Mesendoderm (in vitro differentiated cells): ENCODE results near the gene FCMR.
A peak's percentile ranks its signal among the peaks of the same experiment; 100 is the strongest.

Experiments used
- DNase-seq: peaks from one replicate; pipeline ENCODE4 v3.0.0; 2013
- H2AK5ac ChIP-seq: 2 replicates; pipeline ENCODE4 v1.6.1; 2013; ENCODE audit warnings: low read length, inconsistent platforms
- H2BK120ac ChIP-seq: 2 replicates; pipeline ENCODE4 v1.6.1; 2013; ENCODE audit warnings: low read depth, mild to moderate bottlenecking, low read length, moderate library complexity, mixed read lengths
- H2BK15ac ChIP-seq: replicated peaks from 2 replicates; pipeline ENCODE4 v1.6.1; 2013; ENCODE audit warnings: low read depth, mild to moderate bottlenecking, moderate library complexity
- H2BK5ac ChIP-seq: 2 replicates; pipeline ENCODE4 v1.6.1; 2013; ENCODE audit warnings: low read length, inconsistent platforms
- H3K18ac ChIP-seq: 2 replicates; pipeline ENCODE4 v1.6.1; 2013; ENCODE audit warnings: mild to moderate bottlenecking, low read length, mixed read lengths
- H3K23ac ChIP-seq: one replicate; pipeline ENCODE4 v1.6.1; 2013; ENCODE audit warnings: low read length
- H3K27ac ChIP-seq: 2 replicates; pipeline ENCODE4 v1.5.1; 2013; ENCODE audit warnings: low read depth, mild to moderate bottlenecking, inconsistent platforms, low read length, moderate library complexity
- H3K27me3 ChIP-seq: 2 replicates; pipeline ENCODE4 v1.6.1; 2013; ENCODE audit warnings: low read length, control low read depth, mild to moderate bottlenecking, inconsistent platforms; ENCODE audit not compliant: insufficient read depth, poor library complexity
- H3K36me3 ChIP-seq: 2 replicates; pipeline ENCODE4 v1.6.1; 2013; ENCODE audit warnings: low read length, inconsistent platforms; ENCODE audit not compliant: control insufficient read depth, insufficient read depth
- H3K4ac ChIP-seq: one replicate; pipeline ENCODE4 v1.6.1; 2013; ENCODE audit warnings: low read depth, mild to moderate bottlenecking, low read length, moderate library complexity
- H3K4me1 ChIP-seq: 2 replicates; pipeline ENCODE4 v1.6.1; 2013; ENCODE audit warnings: low read depth, low read length, inconsistent platforms; ENCODE audit not compliant: control insufficient read depth
- H3K4me2 ChIP-seq: 2 replicates; pipeline ENCODE4 v1.6.1; 2013; ENCODE audit warnings: low read length
- H3K4me3 ChIP-seq: 2 replicates; pipeline ENCODE4 v1.5.1; 2013; ENCODE audit warnings: mild to moderate bottlenecking, low read length
- H3K56ac ChIP-seq: one replicate; pipeline ENCODE4 v1.6.1; 2013; ENCODE audit warnings: low read length
- H3K79me1 ChIP-seq: 2 replicates; pipeline ENCODE4 v1.6.1; 2013; ENCODE audit warnings: low read length, inconsistent platforms
- H3K79me2 ChIP-seq: 2 replicates; pipeline ENCODE4 v1.6.1; 2013; ENCODE audit warnings: mild to moderate bottlenecking, low read length; ENCODE audit not compliant: control insufficient read depth, insufficient read depth
- H3K9ac ChIP-seq: 2 replicates; pipeline ENCODE4 v1.6.1; 2013; ENCODE audit warnings: low read length, inconsistent platforms
- H4K5ac ChIP-seq: one replicate; pipeline ENCODE4 v1.6.1; 2013; ENCODE audit warnings: low read length
- H4K8ac ChIP-seq: one replicate; pipeline ENCODE4 v1.6.1; 2013; ENCODE audit warnings: low read depth, mild to moderate bottlenecking, control low read depth, low read length, moderate library complexity
- WGBS: extraction: QIAGEN DNeasy Blood & Tissue Kit; methylation state at CpG from one replicate; pipeline ENCODE4 v1.1.7; 2013; ENCODE audit warnings: low lambda C conversion rate, missing lambda C conversion rate; ENCODE audit not compliant: insufficient coverage; ENCODE audit errors: extremely low coverage; 5-methylcytosine and 5-hydroxymethylcytosine counted together

Gene FCMR

GRCh38 chr1:206898915-206899431, 22.8 kb downstream of the FCMR start:
- no peaks in the 10 kb centered on the region for H3K79me1 ChIP-seq
- H3K23ac ChIP-seq = no peak overlapping the region
- no peak overlapping the region for H3K4me2 ChIP-seq
- H3K4ac ChIP-seq = no peak overlapping the region
- no peak overlapping the region for H3K9ac ChIP-seq
- DNase-seq = no peak
- no peak overlapping the region for H3K56ac ChIP-seq
- H4K5ac ChIP-seq = no peak overlapping the region
- H3K18ac ChIP-seq = no peak overlapping the region
- no peaks in the 10 kb centered on the region for H3K79me2 ChIP-seq
- H3K4me1 ChIP-seq = peaks cover 4% of the 10 kb centered on the region
- no peak overlapping the region for H4K8ac ChIP-seq
- no CpG with 5 or more reads among the region's 13 CpGs for WGBS
- no peak overlapping the region for H2BK5ac ChIP-seq
- no peak overlapping the region for H2AK5ac ChIP-seq
- no peak overlapping the region for H3K4me3 ChIP-seq
- no peaks in the 10 kb centered on the region for H3K36me3 ChIP-seq
- no peaks in the 10 kb centered on the region for H3K27me3 ChIP-seq
- no peak overlapping the region for H3K27ac ChIP-seq
- no peak overlapping the region for H2BK120ac ChIP-seq
- no peak overlapping the region for H2BK15ac ChIP-seq

GRCh38 chr1:206898089-206898914, 23.4 kb downstream of the FCMR start:
- no peak overlapping the region for H3K4me2 ChIP-seq
- H3K23ac ChIP-seq = no peak overlapping the region
- no peak overlapping the region for H3K9ac ChIP-seq
- no peak for DNase-seq
- no peak overlapping the region for H3K18ac ChIP-seq
- no peaks in the 10 kb centered on the region for H3K79me1 ChIP-seq
- H3K36me3 ChIP-seq = no peaks in the 10 kb centered on the region
- 100% methylated on average over 2 of the region's 11 CpGs for WGBS
- no peak overlapping the region for H3K4ac ChIP-seq
- no peak overlapping the region for H3K56ac ChIP-seq
- H2BK120ac ChIP-seq = no peak overlapping the region
- H2AK5ac ChIP-seq = no peak overlapping the region
- H4K8ac ChIP-seq = no peak overlapping the region
- H3K4me3 ChIP-seq = no peak overlapping the region
- H2BK15ac ChIP-seq = no peak overlapping the region
- no peaks in the 10 kb centered on the region for H3K79me2 ChIP-seq
- H4K5ac ChIP-seq = no peak overlapping the region
- no peaks in the 10 kb centered on the region for H3K27me3 ChIP-seq
- H3K27ac ChIP-seq = no peak overlapping the region
- H3K4me1 ChIP-seq = peaks cover 4% of the 10 kb centered on the region
- no peak overlapping the region for H2BK5ac ChIP-seq

- no peak for DNase-seq
- H3K27ac ChIP-seq = no peak within 1 kb of the TSS
- no peak within 1 kb of the TSS for H3K18ac ChIP-seq
- peak within 1 kb of the TSS; percentile 51 for H3K23ac ChIP-seq
- no peak within 1 kb of the TSS for H3K4me3 ChIP-seq
- H3K4me1 ChIP-seq = peaks cover 4% of the 10 kb centered on the region
- no peak within 1 kb of the TSS for H4K8ac ChIP-seq
- no peak within 1 kb of the TSS for H4K5ac ChIP-seq
- no peaks in the 10 kb centered on the region for H3K27me3 ChIP-seq
- H2BK15ac ChIP-seq = no peak within 1 kb of the TSS
- H2BK120ac ChIP-seq = no peak within 1 kb of the TSS
- no peak within 1 kb of the TSS for H2BK5ac ChIP-seq
- no peaks in the 10 kb centered on the region for H3K79me1 ChIP-seq
- no peaks in the 10 kb centered on the region for H3K36me3 ChIP-seq
- no peak within 1 kb of the TSS for H3K9ac ChIP-seq
- H3K4ac ChIP-seq = no peak within 1 kb of the TSS
- H3K56ac ChIP-seq = no peak within 1 kb of the TSS
- H3K79me2 ChIP-seq = no peaks in the 10 kb centered on the region
- no peak within 1 kb of the TSS for H3K4me2 ChIP-seq
- H2AK5ac ChIP-seq = no peak within 1 kb of the TSS
- WGBS = no CpG with 5 or more reads among the region's 4 CpGs
Observed at GRCh38 chr1:206897175-206897574, 24.6 kb downstream of the FCMR start, which contains the start of gene IL24. IL24 (plus strand) TSS chr1:206897443; CDS start chr1:206897833, 390 bp downstream.

- Histone ChIP-seq H4K8ac (no peak overlapping the region), H3K4ac (no peak overlapping the region), H3K9ac (no peak overlapping the region), H3K4me1 (peaks cover 4% of the 10 kb centered on the region), H3K79me2 (no peaks in the 10 kb centered on the region), H3K56ac (no peak overlapping the region), H2BK120ac (no peak overlapping the region), H3K27me3 (no peaks in the 10 kb centered on the region), H3K79me1 (no peaks in the 10 kb centered on the region), H3K27ac (no peak overlapping the region), H3K4me2 (no peak overlapping the region), H3K18ac (no peak overlapping the region), H2AK5ac (no peak overlapping the region), H2BK5ac (no peak overlapping the region), H3K36me3 (no peaks in the 10 kb centered on the region), H3K4me3 (no peak overlapping the region), H3K23ac (peak overlapping the region; percentile 51), H4K5ac (no peak overlapping the region), H2BK15ac (no peak overlapping the region)
- WGBS = no CpG with 5 or more reads among the region's 3 CpGs
- DNase-seq = no peak
Observed at GRCh38 chr1:206896261-206896660, 25.5 kb downstream of the FCMR start.

GRCh38 chr1:206895837-206896242, 25.9 kb downstream of the FCMR start:
- Histone ChIP-seq H2AK5ac (no peak overlapping the region), H3K4me3 (no peak overlapping the region)

More at GRCh38 chr1:206895837-206896242, 25.9 kb downstream of the FCMR start:
- Histone ChIP-seq H3K27me3 (no peaks in the 10 kb centered on the region), H3K18ac (no peak overlapping the region), H3K36me3 (no peaks in the 10 kb centered on the region), H3K79me2 (no peaks in the 10 kb centered on the region), H3K4me2 (no peak overlapping the region), H3K9ac (no peak overlapping the region), H3K4ac (no peak overlapping the region), H4K5ac (no peak overlapping the region), H3K79me1 (no peaks in the 10 kb centered on the region), H2BK5ac (no peak overlapping the region), H3K27ac (no peak overlapping the region), H4K8ac (no peak overlapping the region), H2BK120ac (no peak overlapping the region), H3K4me1 (peaks cover 4% of the 10 kb centered on the region), H2BK15ac (no peak overlapping the region), H3K23ac (no peak overlapping the region), H3K56ac (no peak overlapping the region)
- DNase-seq = no peak
- no CpG with 5 or more reads among the region's 3 CpGs for WGBS
